KMS-11 (cell line): ENCODE measurements around the gene ARID1A.

Source experiments
- H2AFZ ChIP-seq: fragments of 200-600 bp; sonication (generic); 2 replicates; pipeline ENCODE4 v1.6.1; 2016; ENCODE audit warnings: antibody characterized with exemption, mixed run types, low read depth
- H3K27ac ChIP-seq: fragments of 200-600 bp; sonication (generic); 2 replicates; pipeline ENCODE4 v1.6.1; 2016; ENCODE audit warnings: mild to moderate bottlenecking, mixed run types
- H3K27me3 ChIP-seq: fragments of 200-600 bp; sonication (generic); 2 replicates; pipeline ENCODE4 v1.6.1; 2017; ENCODE audit warnings: mild to moderate bottlenecking, low read depth, mixed run types, moderate library complexity; ENCODE audit not compliant: insufficient read depth
- H3K36me3 ChIP-seq: fragments of 200-600 bp; sonication (generic); 2 replicates; pipeline ENCODE4 v1.6.1; 2017; ENCODE audit warnings: mild to moderate bottlenecking, mixed run types; ENCODE audit not compliant: insufficient read depth
- H3K4me1 ChIP-seq: fragments of 200-600 bp; sonication (generic); 2 replicates; pipeline ENCODE4 v1.6.1; 2016; ENCODE audit warnings: mild to moderate bottlenecking, low read depth, mixed run types; ENCODE audit not compliant: poor library complexity, severe bottlenecking
- H3K4me2 ChIP-seq: fragments of 200-600 bp; sonication (generic); 2 replicates; pipeline ENCODE4 v1.7.0; 2016; ENCODE audit warnings: mild to moderate bottlenecking, mixed run types
- H3K4me3 ChIP-seq: fragments of 200-600 bp; sonication (generic); IDR thresholded peaks from 2 replicates; pipeline ENCODE4 v1.6.1; 2017; ENCODE audit warnings: low read depth, low read length, mixed read lengths; ENCODE audit not compliant: insufficient read depth
- H3K79me2 ChIP-seq: fragments of 200-600 bp; sonication (generic); 2 replicates; pipeline ENCODE4 v1.6.1; 2016; ENCODE audit warnings: low read depth, mixed run types; ENCODE audit not compliant: insufficient read depth
- H3K9ac ChIP-seq: fragments of 200-600 bp; sonication (generic); 2 replicates; pipeline ENCODE4 v1.6.1; 2016; ENCODE audit warnings: mild to moderate bottlenecking, mixed run types
- H4K20me1 ChIP-seq: fragments of 200-600 bp; sonication (generic); 2 replicates; pipeline ENCODE4 v1.6.1; 2016; ENCODE audit warnings: mild to moderate bottlenecking, mixed run types; ENCODE audit not compliant: insufficient read depth
- CTCF ChIP-seq: fragments of 200-600 bp; sonication (generic); conservative IDR thresholded peaks from 2 replicates; pipeline ENCODE4 v1.6.1; 2017; ENCODE audit warnings: low read depth, mild to moderate bottlenecking, antibody characterized with exemption, low read length, moderate library complexity, mixed read lengths

The ARID1A gene

GRCh38 chr1:26782521-26783212 lies 86.9 kb downstream of the ARID1A start:
- Histone ChIP-seq H3K27me3 (peaks cover 10% of the 10 kb centered on the region), H3K4me2 (no peak overlapping the region), H4K20me1 (peaks cover 6% of the 10 kb centered on the region; the same call in 1 of the 2 replicates), H3K27ac (no peak overlapping the region), H3K79me2 (no peaks in the 10 kb centered on the region), H3K4me1 (peaks cover 55% of the 10 kb centered on the region), H3K9ac (no peak overlapping the region), H3K36me3 (peaks cover 4% of the 10 kb centered on the region; the same call in 1 of the 2 replicates), H3K4me3 (no peak overlapping the region), H2AFZ (no peak overlapping the region)
- no peak for TF ChIP-seq CTCF

GRCh38 chr1:26783646-26784022 lies 87.8 kb downstream of the ARID1A start:
- H3K36me3 ChIP-seq, result peaks cover 4% of the 10 kb centered on the region; the same call in 1 of the 2 replicates
- no peak overlapping the region for H3K27ac ChIP-seq
- peaks cover 2% of the 10 kb centered on the region; the same call in 1 of the 2 replicates for H3K79me2 ChIP-seq
- H3K27me3 ChIP-seq, result peaks cover 10% of the 10 kb centered on the region
- peaks cover 6% of the 10 kb centered on the region; the same call in 1 of the 2 replicates for H4K20me1 ChIP-seq
- H3K9ac ChIP-seq, result no peak overlapping the region
- no peak overlapping the region for H2AFZ ChIP-seq
- H3K4me3 ChIP-seq, result no peak overlapping the region
- H3K4me1 ChIP-seq, result peaks cover 57% of the 10 kb centered on the region
- no peak for TF ChIP-seq CTCF
- no peak overlapping the region; the same call in 1 of the 2 replicates for H3K4me2 ChIP-seq

GRCh38 chr1:26784023-26784871 lies 88.4 kb downstream of the ARID1A start:
- no peak for TF ChIP-seq CTCF
- no peak overlapping the region for H3K4me3 ChIP-seq
- no peak overlapping the region for H3K9ac ChIP-seq
- H3K79me2 ChIP-seq, result peaks cover 4% of the 10 kb centered on the region; the same call in 1 of the 2 replicates
- no peak overlapping the region for H3K27ac ChIP-seq
- no peak overlapping the region for H2AFZ ChIP-seq
- peaks cover 63% of the 10 kb centered on the region for H3K4me1 ChIP-seq
- H4K20me1 ChIP-seq, result peaks cover 6% of the 10 kb centered on the region; the same call in 1 of the 2 replicates
- peaks cover 10% of the 10 kb centered on the region for H3K27me3 ChIP-seq
- no peak overlapping the region; the same call in 1 of the 2 replicates for H3K4me2 ChIP-seq
- no peaks in the 10 kb centered on the region for H3K36me3 ChIP-seq

- peaks cover 66% of the 10 kb centered on the region for H3K4me1 ChIP-seq
- peaks cover 10% of the 10 kb centered on the region for H3K27me3 ChIP-seq
- H3K4me2 ChIP-seq, result no peak overlapping the region; the same call in 1 of the 2 replicates
- no peaks in the 10 kb centered on the region for H3K36me3 ChIP-seq
- peaks cover 6% of the 10 kb centered on the region; the same call in 1 of the 2 replicates for H4K20me1 ChIP-seq
- no peak overlapping the region for H2AFZ ChIP-seq
- TF ChIP-seq CTCF, result no peak
- peaks cover 4% of the 10 kb centered on the region; the same call in 1 of the 2 replicates for H3K79me2 ChIP-seq
- H3K9ac ChIP-seq, result no peak overlapping the region
- H3K4me3 ChIP-seq, result no peak overlapping the region
- no peak overlapping the region for H3K27ac ChIP-seq
Measured at GRCh38 chr1:26784886-26785285, 89.1 kb downstream of the ARID1A start.
